GM18511 (cell line): ENCODE measurements around the gene PIGQ.

Experiments used
- ATAC-seq: cut with Tn5 transposase; IDR thresholded peaks from one replicate; pipeline ENCODE4 v1.9.1; 2021; ENCODE audit warnings: mild to moderate bottlenecking, moderate library complexity; ENCODE audit not compliant: unreplicated experiment

Gene PIGQ

GRCh38 chr16:625977-626765, 56.4 kb downstream of the PIGQ start:
- ATAC-seq, result no peak

DNA sequence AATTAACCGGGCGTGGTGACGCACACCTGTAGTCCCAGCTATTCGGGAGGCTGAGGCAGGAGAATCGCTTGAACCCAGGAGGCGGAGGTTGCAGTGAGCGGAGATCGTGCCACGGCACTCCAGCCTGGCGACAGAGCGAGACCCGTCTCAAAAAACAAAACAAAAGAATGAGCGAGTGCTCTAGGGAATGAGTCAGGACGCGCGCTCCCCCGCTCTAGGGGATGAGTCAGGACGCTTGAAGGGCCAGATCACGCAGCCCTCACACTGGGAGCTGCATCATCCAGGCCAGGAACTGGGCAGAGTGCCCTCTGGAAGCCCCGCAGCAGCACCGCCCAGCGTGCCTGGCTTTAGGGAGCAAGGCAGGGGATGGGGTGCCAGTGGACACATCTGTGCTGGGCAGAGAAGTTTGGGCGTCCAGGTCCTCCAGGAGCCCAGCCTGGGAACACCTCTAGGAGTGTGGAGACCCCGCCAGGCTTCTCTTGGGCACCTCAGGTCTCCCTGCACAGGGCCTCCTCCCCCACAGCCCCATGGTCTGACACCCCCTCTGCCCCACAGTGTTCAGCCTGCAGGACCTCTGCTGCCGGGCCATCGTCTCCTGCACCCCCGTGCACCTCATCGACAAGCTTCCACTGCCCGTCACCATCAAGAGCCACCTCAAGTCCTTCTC, 57.2 kb downstream of the PIGQ start:
- ATAC-seq, result no peak

GRCh38 chr16:627454-628239, 57.9 kb downstream of the PIGQ start:
- no peak for ATAC-seq

DNA sequence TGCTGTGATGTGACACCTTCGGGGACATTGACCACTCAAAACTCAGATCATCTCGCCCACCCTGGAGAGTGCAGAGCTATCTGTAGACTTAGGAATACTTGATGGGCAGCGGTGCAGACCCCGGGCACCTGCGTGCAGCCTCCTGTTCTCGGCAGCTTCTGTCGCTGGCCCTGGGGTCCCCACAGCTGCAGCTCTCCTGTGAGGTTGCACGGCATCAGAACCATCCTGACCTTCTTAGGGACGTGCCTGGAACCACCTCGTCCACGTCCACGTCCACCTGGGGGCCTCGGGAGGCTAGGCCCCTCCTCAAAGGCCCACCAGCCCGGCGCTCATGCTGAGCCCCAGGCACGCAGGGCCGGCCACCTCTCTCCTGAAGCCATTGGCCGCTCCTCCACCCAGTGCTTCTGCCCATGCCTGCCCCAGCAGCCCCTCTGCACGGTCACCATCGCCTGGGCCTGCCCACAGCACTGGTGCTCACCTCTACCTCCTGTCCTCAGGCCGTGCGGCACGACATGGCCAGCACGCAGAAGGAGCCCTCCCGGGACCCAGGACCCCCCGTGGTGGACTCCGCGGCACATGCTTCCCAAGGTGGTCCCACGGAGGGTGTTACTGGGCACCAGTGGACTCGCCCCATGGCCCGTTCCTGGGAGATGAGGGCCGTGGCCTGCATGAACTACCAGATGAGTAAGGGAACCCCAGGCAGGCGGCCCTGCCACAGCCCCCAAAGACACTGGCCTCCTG, 58.7 kb downstream of the PIGQ start:
- ATAC-seq, result no peak

DNA sequence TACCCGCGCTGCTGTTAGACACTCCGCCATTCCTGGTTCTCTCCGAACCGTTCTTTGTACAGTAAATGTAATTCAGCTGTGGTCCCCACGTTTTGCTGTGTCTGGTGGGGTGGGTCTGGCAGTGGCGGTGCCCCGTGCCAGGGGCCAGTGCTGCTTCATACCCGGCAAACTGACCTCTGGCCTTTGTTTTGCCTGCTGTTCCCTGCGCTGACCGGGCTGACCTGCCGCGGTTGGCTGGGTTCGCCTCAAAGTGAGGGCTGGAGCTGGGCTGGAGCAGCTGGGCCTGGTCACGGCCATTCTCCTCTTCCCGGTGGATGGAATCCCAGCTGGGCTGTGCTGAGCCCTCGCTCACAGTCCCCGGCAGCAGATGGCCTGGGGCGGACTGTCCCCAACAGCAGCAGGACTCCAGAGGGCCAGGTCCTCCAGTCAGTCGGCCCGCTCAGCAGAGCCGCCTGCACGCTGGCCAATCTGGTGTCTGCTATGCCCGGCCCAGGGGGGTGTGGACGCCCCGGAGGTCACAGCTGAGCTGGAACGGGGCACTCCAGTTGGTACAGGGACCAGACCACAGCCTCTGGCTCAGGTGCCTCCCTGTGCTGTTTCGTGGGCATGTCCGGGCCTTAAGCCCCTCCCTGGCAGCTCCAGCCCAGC, 59.5 kb downstream of the PIGQ start:
- ATAC-seq, result no peak

GRCh38 chr16:629833-630248, 60.1 kb downstream of the PIGQ start:
- no peak for ATAC-seq

- ATAC-seq, result no peak
Observed at GRCh38 chr16:630249-630814, 60.6 kb downstream of the PIGQ start.

DNA sequence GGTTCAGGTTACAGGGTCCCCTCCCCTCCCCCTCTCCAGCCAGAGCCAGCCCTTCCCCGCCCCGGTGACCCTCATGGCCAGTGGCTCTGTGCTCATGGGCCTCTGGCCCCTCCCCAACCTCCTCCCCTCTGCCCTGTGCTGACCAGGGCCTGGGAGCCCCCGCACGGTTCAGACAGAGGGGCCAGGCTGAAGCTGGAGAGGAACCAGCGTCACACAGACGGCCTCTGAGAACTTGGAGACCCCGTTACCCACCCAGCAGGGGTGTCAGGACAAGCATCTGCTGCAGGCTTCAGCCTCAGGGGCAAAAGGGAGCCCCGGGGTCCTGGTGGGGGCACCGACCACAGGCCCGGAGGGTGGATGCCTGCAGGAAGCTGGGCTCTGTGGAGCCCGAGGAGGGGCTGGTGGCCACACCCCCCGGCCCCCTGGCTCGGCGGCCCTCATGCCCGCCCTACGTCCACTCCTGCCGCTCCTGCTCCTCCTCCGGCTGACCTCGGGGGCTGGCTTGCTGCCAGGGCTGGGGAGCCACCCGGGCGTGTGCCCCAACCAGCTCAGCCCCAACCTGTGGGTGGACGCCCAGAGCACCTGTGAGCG, 61.1 kb downstream of the PIGQ start, which contains the start of gene WFIKKN1:
Gene WFIKKN1 (plus strand): TSS at position 171 of the 591 bp plus-strand sequence. CDS start 269 bp downstream, at position 440.
- no peak for ATAC-seq

- no peak for ATAC-seq
Observed at GRCh38 chr16:631808-632358, 62.1 kb downstream of the PIGQ start.

DNA sequence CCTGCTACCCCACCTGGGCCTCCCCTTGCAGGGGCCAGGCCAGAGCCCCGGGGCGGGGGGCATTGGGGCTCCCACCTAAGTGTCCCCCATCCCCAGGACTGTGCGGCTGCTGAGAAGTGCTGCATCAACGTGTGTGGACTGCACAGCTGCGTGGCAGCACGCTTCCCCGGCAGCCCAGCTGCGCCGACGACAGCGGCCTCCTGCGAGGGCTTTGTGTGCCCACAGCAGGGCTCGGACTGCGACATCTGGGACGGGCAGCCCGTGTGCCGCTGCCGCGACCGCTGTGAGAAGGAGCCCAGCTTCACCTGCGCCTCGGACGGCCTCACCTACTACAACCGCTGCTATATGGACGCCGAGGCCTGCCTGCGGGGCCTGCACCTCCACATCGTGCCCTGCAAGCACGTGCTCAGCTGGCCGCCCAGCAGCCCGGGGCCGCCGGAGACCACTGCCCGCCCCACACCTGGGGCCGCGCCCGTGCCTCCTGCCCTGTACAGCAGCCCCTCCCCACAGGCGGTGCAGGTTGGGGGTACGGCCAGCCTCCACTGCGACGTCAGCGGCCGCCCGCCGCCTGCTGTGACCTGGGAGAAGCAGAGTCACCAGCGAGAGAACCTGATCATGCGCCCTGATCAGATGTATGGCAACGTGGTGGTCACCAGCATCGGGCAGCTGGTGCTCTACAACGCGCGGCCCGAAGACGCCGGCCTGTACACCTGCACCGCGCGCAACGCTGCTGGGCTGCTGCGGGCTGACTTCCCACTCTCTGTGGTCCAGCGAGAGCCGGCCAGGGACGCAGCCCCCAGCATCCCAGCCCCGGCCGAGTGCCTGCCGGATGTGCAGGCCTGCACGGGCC, 62.9 kb downstream of the PIGQ start:
- no peak for ATAC-seq

DNA sequence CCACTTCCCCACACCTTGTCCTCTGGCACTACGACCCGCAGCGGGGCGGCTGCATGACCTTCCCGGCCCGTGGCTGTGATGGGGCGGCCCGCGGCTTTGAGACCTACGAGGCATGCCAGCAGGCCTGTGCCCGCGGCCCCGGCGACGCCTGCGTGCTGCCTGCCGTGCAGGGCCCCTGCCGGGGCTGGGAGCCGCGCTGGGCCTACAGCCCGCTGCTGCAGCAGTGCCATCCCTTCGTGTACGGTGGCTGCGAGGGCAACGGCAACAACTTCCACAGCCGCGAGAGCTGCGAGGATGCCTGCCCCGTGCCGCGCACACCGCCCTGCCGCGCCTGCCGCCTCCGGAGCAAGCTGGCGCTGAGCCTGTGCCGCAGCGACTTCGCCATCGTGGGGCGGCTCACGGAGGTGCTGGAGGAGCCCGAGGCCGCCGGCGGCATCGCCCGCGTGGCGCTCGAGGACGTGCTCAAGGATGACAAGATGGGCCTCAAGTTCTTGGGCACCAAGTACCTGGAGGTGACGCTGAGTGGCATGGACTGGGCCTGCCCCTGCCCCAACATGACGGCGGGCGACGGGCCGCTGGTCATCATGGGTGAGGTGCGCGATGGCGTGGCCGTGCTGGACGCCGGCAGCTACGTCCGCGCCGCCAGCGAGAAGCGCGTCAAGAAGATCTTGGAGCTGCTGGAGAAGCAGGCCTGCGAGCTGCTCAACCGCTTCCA, 63.7 kb downstream of the PIGQ start:
- no peak for ATAC-seq
